ENCODE data around the gene ADPRHL1.

- no peak for TF ChIP-seq CTCF (conservative IDR thresholded peaks at IDR 0.05; ENCODE audit: low read length)
- TF ChIP-seq EZH2phosphoT487 (IDR thresholded peaks at IDR 0.05; ENCODE audit: borderline replicate concordance), result no peak
Measured at GRCh38 chr13:113457510-113457909, 4.2 kb upstream of the ADPRHL1 start.

All from Loucy (cell line).